OCI-LY7 (cell line): Measurements from ENCODE around the gene C15orf62. TPM values are rescaled to one million over a fixed set of nuclear protein-coding genes. Genes with fewer than 3 reads are reported as not detected.

Source experiments
- BruUV-seq: library from RNA; stranded (reverse); fragments of 400-500 nt; replicated peaks from 2 replicates; lab custom pipeline; 2021; lab: Mats Ljungman, UMichigan
- CTCF ChIA-PET: fragments of 300-600 bp; sonication (Branson Sonifier 250); formaldehyde crosslinking; loops from one replicate; lab custom pipeline; 2022; ENCODE audit warnings: antibody characterized with exemption; ENCODE audit not compliant: unreplicated experiment; lab: Charles Lee
- POLR2A ChIA-PET: fragments of 300-600 bp; sonication (Branson Sonifier 250); formaldehyde crosslinking; loops from one replicate; lab custom pipeline; 2022; ENCODE audit warnings: antibody characterized with exemption; lab: Charles Lee
- DNase-seq: peaks from one replicate; pipeline ENCODE4 v3.0.0-alpha.2; 2015; ENCODE audit warnings: low spot score
- H2AFZ ChIP-seq: fragments of 200-600 bp; sonication (generic), shearing (Covaris generic); 2 replicates; pipeline ENCODE4 v1.6.1; 2014; ENCODE audit warnings: mild to moderate bottlenecking, antibody characterized with exemption, low read length, moderate library complexity
- H3K27ac ChIP-seq: fragments of 200-600 bp; sonication (generic); 2 replicates; pipeline ENCODE4 v1.5.1; 2014; ENCODE audit warnings: mixed run types, low read depth, mild to moderate bottlenecking, moderate library complexity, low read length, inconsistent platforms; ENCODE audit not compliant: poor library complexity, severe bottlenecking
- H3K36me3 ChIP-seq: fragments of 200-600 bp; sonication (generic); 2 replicates; pipeline ENCODE4 v1.6.1; 2014; ENCODE audit warnings: mild to moderate bottlenecking, antibody characterized with exemption, low read length, moderate library complexity, mixed read lengths; ENCODE audit not compliant: insufficient read depth
- H3K4me1 ChIP-seq: fragments of 200-600 bp; sonication (generic); 2 replicates; pipeline ENCODE4 v1.5.1; 2014; ENCODE audit warnings: mild to moderate bottlenecking, low read length; ENCODE audit not compliant: insufficient read depth, poor library complexity, severe bottlenecking
- H3K4me2 ChIP-seq: fragments of 200-600 bp; sonication (generic); 2 replicates; pipeline ENCODE4 v1.6.1; 2014; ENCODE audit warnings: mild to moderate bottlenecking, low read length
- H3K4me3 ChIP-seq: fragments of 200-600 bp; sonication (generic); 2 replicates; pipeline ENCODE4 v1.5.1; 2014; ENCODE audit warnings: mild to moderate bottlenecking, low read depth, low read length; ENCODE audit not compliant: poor library complexity, severe bottlenecking
- H3K79me2 ChIP-seq: fragments of 200-600 bp; sonication (generic); 2 replicates; pipeline ENCODE4 v1.6.1; 2016; ENCODE audit warnings: low read depth, mild to moderate bottlenecking, low read length, moderate library complexity, mixed read lengths; ENCODE audit not compliant: insufficient read depth
- H3K9me2 ChIP-seq: fragments of 200-600 bp; sonication (generic); 2 replicates; pipeline ENCODE4 v1.6.1; 2016; ENCODE audit warnings: mild to moderate bottlenecking, low read length, mixed read lengths; ENCODE audit not compliant: insufficient read depth
- H3K9me3 ChIP-seq: fragments of 200-600 bp; sonication (generic); 2 replicates; pipeline ENCODE4 v1.6.1; 2014; ENCODE audit warnings: mild to moderate bottlenecking, mixed run types, low read length, mixed read lengths
- H4K20me1 ChIP-seq: fragments of 200-600 bp; sonication (generic); 2 replicates; pipeline ENCODE4 v1.6.1; 2014; ENCODE audit warnings: mild to moderate bottlenecking, antibody characterized with exemption, low read length, moderate library complexity, mixed read lengths; ENCODE audit not compliant: insufficient read depth
- CTCF ChIP-seq: fragments of 200-600 bp; sonication (generic); conservative IDR thresholded peaks from 2 replicates; pipeline ENCODE4 v1.5.1; 2014; ENCODE audit warnings: mild to moderate bottlenecking, antibody characterized with exemption, low read length, moderate library complexity, mixed read lengths
- EZH2phosphoT487 ChIP-seq: fragments of 200-600 bp; sonication (generic); IDR thresholded peaks from 2 replicates; pipeline ENCODE4 v1.6.1; 2018; ENCODE audit warnings: low read depth, borderline replicate concordance, mild to moderate bottlenecking, mixed run types, antibody characterized with exemption, low read length, moderate library complexity, mixed read lengths
- intact Hi-C: fragments of 100-400 bp; cut with micrococcal nuclease; formaldehyde crosslinking; loops from one replicate; pipeline ENCODE4 v1.10.0; 2022; ENCODE audit not compliant: unreplicated experiment
- total RNA-seq, 2 experiments: library from RNA; depleted of rRNA in 1 of 2; stranded (reverse); fragments of >200 nt in 1 of 2; shearing (Covaris generic) in 1 of 2; gene quantifications; 2 replicates each; pipeline ENCODE4 v1.2.3, GENCODE V29; 2014 to 2022

The C15orf62 gene
- total RNA-seq, 2 experiments from 2014 or later, result 2.7 to 4.7 TPM

- H3K9me3 ChIP-seq, result no peaks in the 10 kb centered on the region
- no peaks in the 10 kb centered on the region for H3K36me3 ChIP-seq
- ChIA-PET POLR2A (interaction anchor here (1.4 kb wide), 1 partner anchor 14 kb away, joined by 4 read pairs; no protein-coding TSS in a partner anchor), CTCF (no interaction called here)
- H2AFZ ChIP-seq, result no peak overlapping the region
- no peak overlapping the region for H3K27ac ChIP-seq
- H3K9me2 ChIP-seq, result no peaks in the 10 kb centered on the region
- DNase-seq, result no peak
- no peaks in the 10 kb centered on the region for H4K20me1 ChIP-seq
- intact Hi-C loops, result no loop called here
- no peak overlapping the region for H3K4me2 ChIP-seq
- no TSS peak for BruUV-seq
- H3K79me2 ChIP-seq, result no peaks in the 10 kb centered on the region
- H3K4me3 ChIP-seq, result no peak overlapping the region
- no peak for TF ChIP-seq CTCF
- TF ChIP-seq EZH2phosphoT487, result no peak
- no peaks in the 10 kb centered on the region for H3K4me1 ChIP-seq
Observed at GRCh38 chr15:40799523-40799922, 29.7 kb downstream of the C15orf62 start.

- BruUV-seq, result no TSS peak
- POLR2A ChIA-PET, result interaction anchor here (0.6 to 0.7 kb wide), 3 partner anchors 15 to 57 kb away, joined by 3 to 6 read pairs (median 3); no protein-coding TSS in a partner anchor
Observed at GRCh38 chr15:40803076-40803475, 33.3 kb downstream of the C15orf62 start.

More at GRCh38 chr15:40803076-40803475, 33.3 kb downstream of the C15orf62 start:
- no peak overlapping the region for H3K4me3 ChIP-seq
- no peak overlapping the region for H3K27ac ChIP-seq
- no peak overlapping the region for H2AFZ ChIP-seq
- H3K9me2 ChIP-seq, result no peaks in the 10 kb centered on the region
- CTCF ChIA-PET, result no interaction called here
- intact Hi-C loops, result no loop called here
- peaks cover 8% of the 10 kb centered on the region for H3K4me1 ChIP-seq
- no peak overlapping the region for H3K4me2 ChIP-seq
- H4K20me1 ChIP-seq, result no peaks in the 10 kb centered on the region
- TF ChIP-seq CTCF, result no peak
- TF ChIP-seq EZH2phosphoT487, result no peak
- H3K79me2 ChIP-seq, result peaks cover 14% of the 10 kb centered on the region; the same call in 1 of the 2 replicates
- H3K9me3 ChIP-seq, result no peaks in the 10 kb centered on the region
- DNase-seq, result no peak
- H3K36me3 ChIP-seq, result no peaks in the 10 kb centered on the region
